Measurements from ENCODE around the gene OCA2. TPM values are rescaled to one million over a fixed set of nuclear protein-coding genes. Genes with fewer than 3 reads are reported as not detected.

Gene OCA2
- total RNA-seq, 2 donors from 2014 or later, result 0.14 TPM; not detected in 1

GRCh38 chr15:28027714-28028076 is 71.4 kb downstream of the OCA2 start:
- Mint-ChIP-seq H3K4me3 (no peak overlapping the region), H3K36me3 (ENCODE audit: insufficient read depth in 2 of 2) (no peaks in the 10 kb centered on the region), H3K9me3 (no peaks in the 10 kb centered on the region), H3K27me3 (ENCODE audit: low read depth) (no peaks in the 10 kb centered on the region), H3K4me1 (ENCODE audit: low read depth) (no peaks in the 10 kb centered on the region), H3K27ac (no peak overlapping the region)
- DNase-seq, result no peak
- ATAC-seq (replicated peaks in 1 of 2), result no peak

DNA sequence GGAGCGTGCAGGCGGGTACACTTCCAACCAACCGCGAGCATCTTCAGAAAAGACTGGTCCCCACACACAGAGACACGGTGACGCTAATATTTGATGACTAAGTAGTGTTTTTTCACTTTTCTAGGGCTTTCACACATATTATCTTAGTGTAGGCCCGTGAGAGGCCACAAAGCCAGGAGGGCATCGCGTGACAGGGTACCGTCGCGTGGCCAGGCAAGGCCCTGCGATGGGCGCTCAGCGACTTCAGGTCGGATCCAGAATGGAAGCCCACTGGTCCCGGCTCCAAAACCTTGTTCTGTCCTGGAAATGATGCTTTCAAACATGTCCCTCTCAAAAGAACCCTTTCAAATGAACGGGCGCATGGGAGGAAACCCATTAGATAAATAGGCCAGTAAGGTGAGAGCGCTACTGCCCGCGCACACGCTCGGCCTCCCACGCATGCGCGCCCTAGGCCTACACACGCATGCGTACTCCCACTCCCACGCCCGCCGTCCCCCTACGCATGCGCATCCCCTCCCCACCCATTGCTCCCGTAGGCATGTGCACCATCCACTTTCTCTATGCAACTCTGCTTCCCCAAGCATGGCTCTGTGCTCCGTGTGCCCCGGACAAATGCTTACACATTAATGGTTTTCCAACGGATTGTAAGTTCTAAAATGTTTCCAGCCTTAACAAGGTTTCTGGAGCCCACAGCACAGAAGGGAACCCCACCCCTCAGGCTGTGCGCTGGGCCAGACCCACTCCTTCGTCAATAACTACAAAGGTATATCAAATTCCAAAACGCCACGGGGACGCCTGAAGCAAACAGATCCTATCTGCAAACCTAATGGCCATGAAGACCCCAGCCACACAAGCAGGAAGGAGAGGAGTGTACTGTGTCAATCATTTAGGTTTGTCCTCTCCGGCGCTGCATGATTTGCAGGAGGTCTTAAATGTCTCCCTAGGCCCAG is 72.1 kb downstream of the OCA2 start:
- no peak overlapping the region for H3K4me3 Mint-ChIP-seq
- no peak overlapping the region for H3K27ac Mint-ChIP-seq
- H3K36me3 Mint-ChIP-seq (ENCODE audit: insufficient read depth in 2 of 2), result no peaks in the 10 kb centered on the region
- no peaks in the 10 kb centered on the region for H3K4me1 Mint-ChIP-seq (ENCODE audit: low read depth)
- no peaks in the 10 kb centered on the region for H3K9me3 Mint-ChIP-seq
- no peak for ATAC-seq (replicated peaks in 1 of 2)
- H3K27me3 Mint-ChIP-seq (ENCODE audit: low read depth), result no peaks in the 10 kb centered on the region
- DNase-seq, result no peak

DNA sequence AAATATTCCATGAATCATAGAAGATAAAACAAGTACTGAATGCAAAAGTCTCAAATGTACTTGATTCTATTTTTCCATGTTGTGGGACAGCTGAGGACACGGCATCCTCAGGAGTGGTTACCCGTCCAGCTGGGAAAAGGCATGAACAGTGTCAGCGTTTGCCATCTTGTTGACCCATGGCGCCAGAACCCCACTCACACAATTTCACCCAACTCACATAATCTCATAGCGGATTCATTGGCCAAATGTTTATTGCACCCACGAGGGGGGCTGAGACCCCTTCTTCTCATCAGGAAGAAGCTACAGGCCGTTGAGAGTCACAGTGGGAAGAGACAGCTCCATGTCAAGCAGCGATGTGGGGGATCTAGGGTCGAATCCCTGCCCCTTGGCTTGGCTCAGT is 72.9 kb downstream of the OCA2 start:
- ATAC-seq (replicated peaks in 1 of 2) (no peak), DNase-seq (no peak)
- Mint-ChIP-seq H3K27me3 (ENCODE audit: low read depth) (no peaks in the 10 kb centered on the region), H3K36me3 (ENCODE audit: insufficient read depth in 2 of 2) (no peaks in the 10 kb centered on the region), H3K4me3 (no peak overlapping the region), H3K27ac (no peak overlapping the region), H3K9me3 (no peaks in the 10 kb centered on the region), H3K4me1 (ENCODE audit: low read depth) (no peaks in the 10 kb centered on the region)

GRCh38 chr15:28025413-28025812 is 73.7 kb downstream of the OCA2 start:
- Mint-ChIP-seq H3K9me3 (no peaks in the 10 kb centered on the region), H3K36me3 (ENCODE audit: insufficient read depth in 2 of 2) (no peaks in the 10 kb centered on the region), H3K27ac (no peak overlapping the region), H3K4me1 (ENCODE audit: low read depth) (no peaks in the 10 kb centered on the region), H3K27me3 (ENCODE audit: low read depth) (no peaks in the 10 kb centered on the region), H3K4me3 (no peak overlapping the region)
- no peak for DNase-seq
- no peak for ATAC-seq (replicated peaks in 1 of 2)

- ATAC-seq (replicated peaks in 1 of 2) (no peak), DNase-seq (no peak)
- H3K4me1 Mint-ChIP-seq (ENCODE audit: low read depth), result no peaks in the 10 kb centered on the region
- no peaks in the 10 kb centered on the region for H3K36me3 Mint-ChIP-seq (ENCODE audit: insufficient read depth in 2 of 2)
- H3K9me3 Mint-ChIP-seq, result no peaks in the 10 kb centered on the region
- H3K27ac Mint-ChIP-seq, result no peak overlapping the region
- no peak overlapping the region for H3K4me3 Mint-ChIP-seq
- no peaks in the 10 kb centered on the region for H3K27me3 Mint-ChIP-seq (ENCODE audit: low read depth)
These were observed 74.2 kb downstream of the OCA2 start for GRCh38 chr15:28024889-28025250.

- DNase-seq, result no peak
- Mint-ChIP-seq H3K36me3 (ENCODE audit: insufficient read depth in 2 of 2) (no peaks in the 10 kb centered on the region), H3K27ac (no peak overlapping the region), H3K9me3 (no peaks in the 10 kb centered on the region), H3K27me3 (ENCODE audit: low read depth) (no peaks in the 10 kb centered on the region), H3K4me3 (no peak overlapping the region), H3K4me1 (ENCODE audit: low read depth) (no peaks in the 10 kb centered on the region)
- no peak for ATAC-seq (replicated peaks in 1 of 2)
These were observed 74.9 kb downstream of the OCA2 start for GRCh38 chr15:28023933-28024888.

DNA sequence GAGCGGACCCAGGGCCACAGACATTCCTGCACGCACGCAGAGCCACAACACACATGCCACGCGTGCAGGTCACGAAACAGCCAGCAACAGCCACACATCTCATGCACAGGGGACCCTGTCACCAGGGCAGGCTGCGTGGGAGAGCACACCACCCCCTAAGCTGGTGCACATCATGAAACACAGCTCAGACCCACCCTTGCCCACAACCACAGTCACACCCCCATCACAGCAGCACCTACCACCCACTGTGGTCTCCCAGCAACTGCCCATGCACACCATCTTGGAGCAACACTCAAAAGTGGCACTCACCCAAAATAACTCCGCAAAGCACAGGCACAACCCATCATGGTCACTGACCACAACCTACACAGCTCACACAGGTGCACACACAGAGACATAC is 75.7 kb downstream of the OCA2 start:
- H3K27ac Mint-ChIP-seq, result no peak overlapping the region
- no peak overlapping the region for H3K4me3 Mint-ChIP-seq
- H3K4me1 Mint-ChIP-seq (ENCODE audit: low read depth), result no peaks in the 10 kb centered on the region
- H3K9me3 Mint-ChIP-seq, result no peaks in the 10 kb centered on the region
- DNase-seq (no peak), ATAC-seq (replicated peaks in 1 of 2) (no peak)
- H3K27me3 Mint-ChIP-seq (ENCODE audit: low read depth), result no peaks in the 10 kb centered on the region
- H3K36me3 Mint-ChIP-seq (ENCODE audit: insufficient read depth in 2 of 2), result no peaks in the 10 kb centered on the region

DNA sequence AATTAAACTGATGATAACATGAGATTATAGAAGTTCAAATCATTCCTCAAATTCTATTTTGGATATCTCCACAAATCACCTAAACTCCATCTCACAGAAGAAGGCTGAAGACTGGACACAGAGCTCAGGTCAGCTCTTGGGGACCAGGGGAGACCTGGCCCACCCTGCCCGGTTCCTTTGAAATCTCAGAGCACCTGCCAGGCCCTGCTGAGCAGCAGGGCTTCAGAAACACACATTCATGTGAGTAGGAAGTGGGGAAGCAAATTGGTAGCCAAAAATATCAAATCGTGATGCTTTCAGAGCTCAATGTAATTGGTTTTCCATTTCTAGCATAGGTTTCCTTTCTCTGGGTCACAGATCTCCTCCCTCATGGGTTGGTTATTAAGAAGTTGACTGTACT is 76.2 kb downstream of the OCA2 start:
- ATAC-seq (replicated peaks in 1 of 2) (no peak), DNase-seq (no peak)
- Mint-ChIP-seq H3K4me3 (no peak overlapping the region), H3K27ac (no peak overlapping the region), H3K4me1 (ENCODE audit: low read depth) (no peaks in the 10 kb centered on the region), H3K36me3 (ENCODE audit: insufficient read depth in 2 of 2) (no peaks in the 10 kb centered on the region), H3K9me3 (no peaks in the 10 kb centered on the region), H3K27me3 (ENCODE audit: low read depth) (no peaks in the 10 kb centered on the region)

DNA sequence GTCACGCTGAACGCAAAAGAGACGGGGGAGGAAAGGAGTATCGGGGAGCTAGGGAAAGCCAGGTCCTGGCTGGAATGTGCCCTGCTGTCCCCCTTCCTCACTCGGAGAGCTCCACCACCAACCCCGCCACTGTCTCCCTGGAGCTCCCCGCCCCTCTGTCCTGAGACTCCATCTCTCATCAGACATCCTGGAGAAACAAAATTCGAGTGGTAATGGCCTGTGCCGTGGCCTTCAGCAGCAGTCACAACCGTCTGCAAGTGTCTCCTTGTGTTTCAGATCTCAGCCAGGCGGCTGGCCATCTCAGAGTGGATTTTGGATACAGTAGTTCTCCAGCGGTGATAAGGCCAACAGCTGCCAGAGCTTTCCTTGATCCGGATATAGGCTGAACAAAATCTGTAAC is 76.9 kb downstream of the OCA2 start:
- DNase-seq (no peak), ATAC-seq (replicated peaks in 1 of 2) (no peak)
- Mint-ChIP-seq H3K4me3 (no peak overlapping the region), H3K36me3 (ENCODE audit: insufficient read depth in 2 of 2) (no peaks in the 10 kb centered on the region), H3K27ac (no peak overlapping the region), H3K4me1 (ENCODE audit: low read depth) (no peaks in the 10 kb centered on the region), H3K27me3 (ENCODE audit: low read depth) (no peaks in the 10 kb centered on the region), H3K9me3 (no peaks in the 10 kb centered on the region)

- Mint-ChIP-seq H3K27ac (no peak overlapping the region), H3K9me3 (no peaks in the 10 kb centered on the region), H3K4me3 (no peak overlapping the region), H3K4me1 (ENCODE audit: low read depth) (no peaks in the 10 kb centered on the region), H3K27me3 (ENCODE audit: low read depth) (no peaks in the 10 kb centered on the region), H3K36me3 (ENCODE audit: insufficient read depth in 2 of 2) (no peaks in the 10 kb centered on the region)
- ATAC-seq (replicated peaks in 1 of 2), result no peak
- no peak for DNase-seq
These were observed 77.7 kb downstream of the OCA2 start for GRCh38 chr15:28021281-28022039.

GRCh38 chr15:28020644-28021043 is 78.5 kb downstream of the OCA2 start:
- H3K27me3 Mint-ChIP-seq (ENCODE audit: low read depth), result no peaks in the 10 kb centered on the region
- H3K27ac Mint-ChIP-seq, result no peak overlapping the region
- no peak for ATAC-seq (replicated peaks in 1 of 2)
- no peak overlapping the region for H3K4me3 Mint-ChIP-seq
- no peaks in the 10 kb centered on the region for H3K9me3 Mint-ChIP-seq
- no peaks in the 10 kb centered on the region for H3K4me1 Mint-ChIP-seq (ENCODE audit: low read depth)
- H3K36me3 Mint-ChIP-seq (ENCODE audit: insufficient read depth in 2 of 2), result no peaks in the 10 kb centered on the region
- no peak for DNase-seq

DNA sequence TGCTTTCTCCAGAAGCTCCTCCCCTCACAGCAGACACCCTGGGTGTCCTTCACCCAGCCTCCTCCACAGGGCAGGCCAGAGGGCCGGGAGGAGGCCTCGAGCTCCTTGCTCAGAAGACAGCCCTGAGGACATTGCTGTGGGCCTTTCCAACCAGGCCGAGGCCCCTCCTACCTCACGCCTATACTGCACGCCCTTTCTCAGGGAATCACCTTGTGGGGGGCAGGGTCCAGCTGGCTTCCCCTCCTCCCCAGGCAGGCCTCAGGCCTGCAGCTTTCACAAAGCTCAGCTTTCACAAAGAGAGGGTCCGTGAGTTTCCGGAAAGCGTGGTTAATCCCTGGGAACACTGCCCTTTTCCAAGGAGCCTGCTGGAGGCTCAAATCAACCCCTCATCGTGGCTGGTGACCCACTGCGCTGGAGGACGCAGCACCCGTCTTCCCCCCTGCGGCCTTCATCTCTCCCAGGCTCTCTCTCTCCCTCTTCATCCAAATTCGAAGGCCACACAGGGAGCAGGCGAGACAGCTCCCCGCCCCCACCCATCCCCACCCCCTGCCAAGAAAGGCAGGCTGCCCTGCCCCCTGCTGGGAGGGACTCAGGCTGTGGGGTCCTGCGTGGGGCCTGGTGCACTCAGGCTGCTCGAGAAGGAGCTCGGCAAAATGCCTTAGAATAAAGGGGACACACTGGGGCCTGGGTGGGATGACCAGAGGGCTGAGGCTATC is 79.4 kb downstream of the OCA2 start:
- no peak for DNase-seq
- Mint-ChIP-seq H3K27me3 (ENCODE audit: low read depth) (no peaks in the 10 kb centered on the region), H3K36me3 (ENCODE audit: insufficient read depth in 2 of 2) (no peaks in the 10 kb centered on the region), H3K4me1 (ENCODE audit: low read depth) (no peaks in the 10 kb centered on the region), H3K9me3 (no peaks in the 10 kb centered on the region), H3K4me3 (no peak overlapping the region), H3K27ac (no peak overlapping the region)
- no peak for ATAC-seq (replicated peaks in 1 of 2)
